HL-60/S4 treated with phorbol 12-myristate 13-acetate at 8.2 ng/mL for 4 days and 3 days (cell line): ENCODE data around the gene IFI30.

ENCODE experiments used
- in situ Hi-C: fragments of 300-500 bp; cut with MboI; formaldehyde crosslinking; loops from 2 replicates; pipeline ENCODE4 v1.15.0; 2022; ENCODE audit warnings: low sequenced_read_pairs

The IFI30 gene

GRCh38 chr19:18202397-18202777 is 28.8 kb downstream of the IFI30 start:
- in situ Hi-C loops: loop anchor here (25.0 kb wide), 1 partner anchor 135 kb away; the partner anchor contains the start of gene PGPEP1

DNA sequence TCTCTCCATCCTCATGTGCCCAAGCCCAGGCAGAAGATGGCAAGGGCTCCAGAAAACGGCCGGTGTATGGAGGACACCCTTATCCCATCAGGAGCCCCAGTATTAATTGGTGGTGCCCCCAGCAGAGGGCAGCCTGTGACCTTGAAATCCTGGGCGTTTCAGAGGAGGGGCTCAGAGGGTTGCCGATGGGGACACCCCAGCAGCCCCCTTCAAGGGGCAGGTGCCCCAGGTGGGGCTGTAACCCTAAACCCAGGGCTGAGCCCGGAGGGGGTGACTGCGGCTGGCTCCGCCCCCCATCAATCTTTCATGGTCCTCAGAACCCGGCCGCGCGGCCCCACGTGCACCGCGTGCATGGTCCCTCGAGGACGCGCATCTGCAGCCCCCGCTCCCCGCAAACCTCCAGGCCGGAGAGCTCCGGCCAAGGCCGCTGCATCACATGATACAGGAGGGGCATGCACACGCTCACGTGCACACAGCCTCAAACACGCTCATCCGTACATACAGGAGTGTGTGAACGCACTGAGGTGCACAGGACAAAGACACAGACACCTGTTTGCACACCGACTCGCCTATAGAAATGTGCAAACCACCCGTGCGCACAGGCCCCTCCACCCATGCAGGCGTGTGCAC is 29.3 kb downstream of the IFI30 start:
- in situ Hi-C loops: loop anchor here (25.0 kb wide), 1 partner anchor 134 kb away; the partner anchor contains the start of gene PGPEP1

- in situ Hi-C loops: loop anchor here (25.0 kb wide), 1 partner anchor 134 kb away; the partner anchor contains the start of gene PGPEP1
These were observed 29.8 kb downstream of the IFI30 start for GRCh38 chr19:18203408-18203862.

DNA sequence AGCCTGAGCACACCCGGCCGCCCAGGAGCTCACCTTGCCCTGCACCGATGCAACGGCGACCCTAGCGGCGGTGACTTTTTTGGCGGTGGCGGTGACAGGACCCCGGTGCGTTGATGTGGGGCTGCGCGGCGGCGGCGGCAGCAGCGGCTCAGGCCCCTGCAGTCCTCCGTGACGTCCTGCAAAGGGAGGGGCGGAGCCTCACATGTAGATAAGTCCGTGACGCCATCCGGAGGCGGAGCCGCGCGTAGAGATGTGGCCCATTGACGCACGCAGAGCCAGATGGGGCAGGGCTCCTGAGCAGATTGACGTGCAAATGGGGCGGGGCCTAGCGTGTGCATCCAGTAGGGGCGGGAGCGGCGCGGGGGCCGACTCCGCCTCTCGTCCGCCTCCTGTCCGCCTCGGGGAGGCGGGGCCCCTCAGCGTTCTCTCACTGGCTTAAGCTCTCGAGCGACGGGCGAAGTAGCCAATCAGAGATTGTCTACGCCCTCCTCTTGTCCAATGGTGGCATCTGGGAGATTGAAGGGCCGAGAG is 30.3 kb downstream of the IFI30 start, which contains the start of gene RAB3A:
Gene RAB3A (minus strand): TSS at position 180 of the 531 bp plus-strand sequence. CDS start 1,302 bp downstream, outside the sequence.
- in situ Hi-C loops: loop anchor here (25.0 kb wide), 1 partner anchor 133 kb away; the partner anchor contains the start of gene PGPEP1

DNA sequence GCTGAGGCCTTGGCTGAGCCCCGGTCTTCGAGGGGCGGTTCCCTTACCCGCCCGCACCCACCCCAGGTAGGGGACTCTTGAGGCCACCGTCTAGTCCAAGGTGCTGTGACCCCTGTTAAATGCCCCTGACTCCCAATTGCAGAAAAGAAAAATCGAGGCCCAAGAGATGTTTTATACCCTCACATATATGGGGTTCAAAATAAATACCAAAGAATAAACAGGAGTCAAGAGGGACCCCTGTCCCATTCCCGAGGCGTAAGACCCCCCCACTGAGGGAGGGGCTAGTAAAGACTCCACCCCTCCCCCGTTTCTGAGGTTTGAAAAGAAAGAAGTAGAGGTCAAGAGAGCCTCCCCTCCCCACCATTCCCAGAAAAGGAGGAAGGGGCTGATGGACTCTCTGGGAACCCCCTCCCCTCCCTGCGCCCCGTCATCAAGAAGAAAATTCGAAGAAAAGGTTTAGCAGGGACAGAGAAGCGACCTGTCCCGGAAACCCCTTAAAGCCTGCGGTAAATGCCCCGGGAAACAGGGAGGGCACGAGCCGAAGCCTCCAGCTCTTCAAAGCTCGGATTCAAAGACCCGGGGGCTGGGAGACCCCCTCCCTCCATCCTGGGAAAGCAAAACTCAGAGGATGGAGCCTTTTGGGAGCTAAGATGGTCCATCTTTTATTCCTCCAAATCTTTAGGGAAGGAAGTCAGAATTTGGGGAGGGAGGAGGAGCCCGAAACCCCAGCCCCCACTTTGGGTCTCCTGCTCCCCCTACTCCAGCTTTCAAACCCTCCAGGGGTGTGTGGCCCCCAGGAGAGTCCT is 31.0 kb downstream of the IFI30 start:
- in situ Hi-C loops: loop anchor here (25.0 kb wide), 1 partner anchor 133 kb away; the partner anchor contains the start of gene PGPEP1

DNA sequence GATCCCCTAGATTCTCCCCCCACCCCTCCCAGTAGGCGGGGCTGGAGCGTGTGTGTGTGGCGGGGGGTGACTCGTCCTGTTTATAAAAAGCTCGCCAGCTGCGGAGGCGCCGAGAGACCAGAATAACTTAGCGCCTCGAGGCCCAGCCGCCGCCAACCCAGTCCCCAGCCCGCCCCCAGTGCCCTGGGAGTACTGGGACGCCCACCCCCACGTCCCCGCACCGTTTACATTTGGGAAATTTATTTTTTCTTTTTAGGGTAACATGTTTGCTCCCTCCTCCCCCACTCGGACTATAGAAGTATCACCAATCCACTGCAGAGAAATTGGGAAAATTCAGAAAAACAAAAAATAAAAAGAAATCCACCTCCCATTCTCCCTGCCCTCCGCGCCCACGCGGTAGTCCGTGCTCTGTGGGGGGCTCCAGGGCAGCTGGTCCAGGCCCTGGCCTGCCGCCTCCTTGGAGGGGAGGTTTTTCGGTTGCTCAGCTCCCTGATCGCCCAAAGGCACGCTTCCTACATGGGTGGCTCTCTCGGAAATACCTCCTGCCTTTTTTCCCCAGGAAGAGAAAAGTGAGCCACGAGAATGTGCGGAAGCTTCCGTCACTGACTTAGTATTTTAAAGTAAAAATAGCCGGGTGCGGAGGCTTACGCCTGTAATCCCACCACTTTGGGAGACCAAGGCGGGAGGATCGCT is 31.7 kb downstream of the IFI30 start:
- in situ Hi-C loops: loop anchor here (25.0 kb wide), 1 partner anchor 132 kb away; the partner anchor contains the start of gene PGPEP1

DNA sequence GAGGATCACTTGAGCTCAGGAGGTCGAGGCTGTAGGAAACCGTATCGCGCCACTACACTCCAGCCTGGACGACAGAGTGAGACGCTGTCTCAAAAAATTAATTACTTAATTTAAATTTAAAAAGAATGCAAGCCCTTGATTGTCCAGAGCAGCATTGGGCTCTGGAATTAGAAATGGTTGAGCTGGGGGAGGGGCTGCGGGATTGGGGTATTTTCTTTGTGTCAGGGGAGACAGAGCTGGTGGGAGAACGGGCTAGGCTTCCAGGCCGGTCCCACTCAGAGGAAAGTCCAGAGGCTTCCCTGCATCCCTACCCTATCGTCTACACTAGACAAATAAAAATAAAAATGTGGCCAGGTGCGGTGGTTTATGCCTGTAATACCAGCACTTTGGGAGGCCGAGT is 32.4 kb downstream of the IFI30 start:
- in situ Hi-C loops: loop anchor here (25.0 kb wide), 1 partner anchor 131 kb away; the partner anchor contains the start of gene PGPEP1

GRCh38 chr19:18208098-18208951 is 34.7 kb downstream of the IFI30 start:
- in situ Hi-C loops: loop anchor here (25.0 kb wide), 1 partner anchor 129 kb away; the partner anchor contains the start of gene PGPEP1

DNA sequence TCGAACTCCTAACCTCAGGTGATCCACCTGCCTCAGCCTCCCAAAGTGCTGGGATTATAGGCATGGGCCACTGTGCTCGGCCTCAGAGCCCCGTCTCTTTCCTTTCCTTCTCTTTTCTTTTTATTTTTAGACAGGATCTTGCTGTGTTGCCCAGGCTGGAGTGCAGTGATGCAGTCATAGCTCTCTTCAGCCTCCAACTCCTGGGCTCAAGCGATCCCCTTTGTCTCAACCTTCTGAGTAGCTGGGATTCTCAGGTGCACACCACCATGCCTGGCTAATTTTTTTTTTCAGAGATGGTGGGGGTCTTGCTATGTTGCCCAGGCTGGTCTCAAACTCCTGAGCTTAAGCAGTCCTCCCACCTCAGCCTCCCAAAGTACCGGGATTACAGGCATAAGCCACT is 36.3 kb downstream of the IFI30 start:
- in situ Hi-C loops: loop anchor here (25.0 kb wide), 1 partner anchor 127 kb away; the partner anchor contains the start of gene PGPEP1

GRCh38 chr19:18211683-18212082 is 38.1 kb downstream of the IFI30 start:
- in situ Hi-C loops: loop anchor here (25.0 kb wide), 1 partner anchor 126 kb away; the partner anchor contains the start of gene PGPEP1

GRCh38 chr19:18214779-18215433 is 41.3 kb downstream of the IFI30 start:
- in situ Hi-C loops: loop anchor here (25.0 kb wide), 1 partner anchor 122 kb away; the partner anchor contains the start of gene PGPEP1

- in situ Hi-C loops: loop anchor here (25.0 kb wide), 1 partner anchor 121 kb away; the partner anchor contains the start of gene PGPEP1
These were observed 43.2 kb downstream of the IFI30 start for GRCh38 chr19:18216789-18217188.

DNA sequence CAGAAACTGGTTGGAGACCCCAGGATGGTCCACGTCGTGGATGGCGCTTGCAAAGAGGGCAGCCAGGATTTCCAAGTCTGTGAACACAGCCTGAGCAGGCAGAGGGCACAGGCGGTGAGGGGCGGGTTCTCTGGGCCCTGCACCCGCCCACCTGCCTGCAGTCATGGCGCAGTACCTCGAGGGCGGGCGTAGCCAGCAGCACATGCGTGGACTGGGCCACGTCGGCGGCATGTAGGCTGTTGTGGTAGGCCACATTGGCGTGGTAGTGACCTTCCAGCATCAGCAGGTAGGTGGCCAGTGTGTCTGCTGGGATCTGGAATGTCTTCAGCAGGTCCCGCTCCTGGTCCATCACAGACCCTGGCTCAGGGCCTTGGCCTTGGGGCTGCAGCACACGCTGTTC is 44.5 kb downstream of the IFI30 start:
- in situ Hi-C loops: loop anchor here (25.0 kb wide), 1 partner anchor 119 kb away; the partner anchor contains the start of gene PGPEP1

- in situ Hi-C loops: loop anchor here (25.0 kb wide), 1 partner anchor 119 kb away; the partner anchor contains the start of gene PGPEP1
These were observed 45.0 kb downstream of the IFI30 start for GRCh38 chr19:18218600-18218999.

GRCh38 chr19:18219911-18220631 is 46.5 kb downstream of the IFI30 start:
- in situ Hi-C loops: loop anchor here (25.0 kb wide), 1 partner anchor 117 kb away; the partner anchor contains the start of gene PGPEP1

DNA sequence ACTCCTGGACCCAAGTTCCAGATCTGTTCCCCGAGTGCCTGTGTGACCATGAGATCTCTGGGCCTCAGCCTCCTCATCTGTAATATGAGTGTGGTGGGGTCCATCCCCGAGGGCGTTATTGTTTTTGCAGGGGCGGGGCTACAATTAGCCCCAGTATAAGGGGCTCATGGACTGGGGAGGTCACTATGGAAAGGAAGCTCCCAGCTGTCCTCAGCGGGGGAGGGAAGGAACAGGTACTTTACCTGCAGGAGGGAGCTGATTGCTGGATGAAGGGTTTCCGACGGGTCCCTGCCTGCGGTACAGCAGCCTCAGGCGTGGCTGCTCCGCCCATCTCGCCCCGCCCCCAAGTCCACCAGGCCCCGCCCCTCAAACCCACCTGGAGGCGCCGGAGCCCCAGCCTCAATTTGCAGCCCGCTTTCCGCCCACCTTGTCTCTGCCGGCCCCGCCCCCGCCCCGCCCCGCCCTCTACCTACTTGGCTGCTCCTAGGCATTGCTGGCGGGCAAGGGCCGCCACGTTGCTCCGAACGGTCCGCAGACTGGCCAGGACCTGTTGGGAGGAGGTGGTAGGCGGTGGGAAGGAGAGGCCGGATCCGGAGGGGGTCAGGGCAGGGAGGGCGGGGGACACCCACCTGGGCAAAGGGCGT is 47.1 kb downstream of the IFI30 start:
- in situ Hi-C loops: loop anchor here (25.0 kb wide), 1 partner anchor 117 kb away; the partner anchor contains the start of gene PGPEP1
